ENCODE data around the gene CEACAM3.

DNA sequence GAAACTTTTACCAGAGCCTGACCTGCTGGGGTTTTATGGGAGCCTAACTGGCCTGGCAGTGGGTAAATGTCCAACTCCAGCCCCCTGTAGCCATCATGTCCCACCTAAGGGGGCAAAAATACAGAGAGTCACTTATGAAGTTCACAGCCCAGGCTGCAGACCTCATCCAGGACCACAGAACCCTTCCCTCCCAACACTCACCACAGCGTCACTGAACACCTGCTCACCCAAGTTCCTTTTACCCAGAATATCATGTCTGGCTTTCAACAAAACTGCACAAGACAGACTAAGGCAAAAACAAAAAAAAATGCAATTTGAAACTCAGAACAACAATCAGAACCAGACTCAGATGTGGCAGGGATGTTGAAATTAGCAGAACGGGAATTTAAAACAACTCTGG, 6.4 kb downstream of the CEACAM3 start:
- TF ChIP-seq, protein P1, sequence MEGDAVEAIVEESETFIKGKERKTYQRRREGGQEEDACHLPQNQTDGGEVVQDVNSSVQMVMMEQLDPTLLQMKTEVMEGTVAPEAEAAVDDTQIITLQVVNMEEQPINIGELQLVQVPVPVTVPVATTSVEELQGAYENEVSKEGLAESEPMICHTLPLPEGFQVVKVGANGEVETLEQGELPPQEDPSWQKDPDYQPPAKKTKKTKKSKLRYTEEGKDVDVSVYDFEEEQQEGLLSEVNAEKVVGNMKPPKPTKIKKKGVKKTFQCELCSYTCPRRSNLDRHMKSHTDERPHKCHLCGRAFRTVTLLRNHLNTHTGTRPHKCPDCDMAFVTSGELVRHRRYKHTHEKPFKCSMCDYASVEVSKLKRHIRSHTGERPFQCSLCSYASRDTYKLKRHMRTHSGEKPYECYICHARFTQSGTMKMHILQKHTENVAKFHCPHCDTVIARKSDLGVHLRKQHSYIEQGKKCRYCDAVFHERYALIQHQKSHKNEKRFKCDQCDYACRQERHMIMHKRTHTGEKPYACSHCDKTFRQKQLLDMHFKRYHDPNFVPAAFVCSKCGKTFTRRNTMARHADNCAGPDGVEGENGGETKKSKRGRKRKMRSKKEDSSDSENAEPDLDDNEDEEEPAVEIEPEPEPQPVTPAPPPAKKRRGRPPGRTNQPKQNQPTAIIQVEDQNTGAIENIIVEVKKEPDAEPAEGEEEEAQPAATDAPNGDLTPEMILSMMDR (IDR thresholded peaks at IDR 0.05; ENCODE audit: low read depth, low read length, missing input control) = no peak
- TF ChIP-seq TAF1 (conservative IDR thresholded peaks at IDR 0.05) = no peak

All from liver (tissue), 3 donors.